ENCODE results near the gene IL36RN.

DNA sequence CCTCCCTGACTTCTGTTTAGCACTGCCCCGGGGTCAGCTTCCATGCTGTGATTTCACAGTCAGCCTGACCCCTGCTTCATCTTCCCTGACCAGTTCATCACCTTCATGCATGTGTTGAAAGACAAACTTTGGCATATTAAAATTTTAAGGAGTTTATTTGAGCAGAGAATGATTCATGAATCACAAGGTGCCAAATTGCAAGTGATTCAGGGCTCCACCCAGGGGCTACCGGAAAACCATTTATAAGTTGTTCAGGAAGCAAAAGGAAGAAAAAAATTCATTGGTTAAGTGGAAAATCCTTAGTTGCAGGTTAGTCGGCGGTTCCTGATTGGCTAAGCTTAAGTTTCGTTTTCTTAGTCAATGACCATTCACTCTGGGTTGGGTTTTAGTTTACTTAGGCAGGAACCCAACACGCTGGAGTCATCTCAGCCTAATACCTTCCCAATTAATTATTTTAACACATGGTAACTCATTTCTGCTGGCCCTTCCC is 19.4 kb downstream of the IL36RN start:
- TF ChIP-seq POLR2AphosphoS2 (conservative IDR thresholded peaks at IDR 0.05; ENCODE audit: low read length) (no peak), RCOR1 (IDR thresholded peaks at IDR 0.05; ENCODE audit: low read depth, low read length) (no peak), ZNF302 (CRISPR knock-in tag; IDR thresholded peaks at IDR 0.05) (no peak), KDM1A (IDR thresholded peaks at IDR 0.05; ENCODE audit: low read depth) (no peak), POLR2A (IDR thresholded peaks at IDR 0.05; ENCODE audit: low read length) (no peak), CHD2 (IDR thresholded peaks at IDR 0.05; ENCODE audit: low read length, partially characterized antibody) (no peak)
- TF ChIP-seq, protein P1, sequence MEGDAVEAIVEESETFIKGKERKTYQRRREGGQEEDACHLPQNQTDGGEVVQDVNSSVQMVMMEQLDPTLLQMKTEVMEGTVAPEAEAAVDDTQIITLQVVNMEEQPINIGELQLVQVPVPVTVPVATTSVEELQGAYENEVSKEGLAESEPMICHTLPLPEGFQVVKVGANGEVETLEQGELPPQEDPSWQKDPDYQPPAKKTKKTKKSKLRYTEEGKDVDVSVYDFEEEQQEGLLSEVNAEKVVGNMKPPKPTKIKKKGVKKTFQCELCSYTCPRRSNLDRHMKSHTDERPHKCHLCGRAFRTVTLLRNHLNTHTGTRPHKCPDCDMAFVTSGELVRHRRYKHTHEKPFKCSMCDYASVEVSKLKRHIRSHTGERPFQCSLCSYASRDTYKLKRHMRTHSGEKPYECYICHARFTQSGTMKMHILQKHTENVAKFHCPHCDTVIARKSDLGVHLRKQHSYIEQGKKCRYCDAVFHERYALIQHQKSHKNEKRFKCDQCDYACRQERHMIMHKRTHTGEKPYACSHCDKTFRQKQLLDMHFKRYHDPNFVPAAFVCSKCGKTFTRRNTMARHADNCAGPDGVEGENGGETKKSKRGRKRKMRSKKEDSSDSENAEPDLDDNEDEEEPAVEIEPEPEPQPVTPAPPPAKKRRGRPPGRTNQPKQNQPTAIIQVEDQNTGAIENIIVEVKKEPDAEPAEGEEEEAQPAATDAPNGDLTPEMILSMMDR (IDR thresholded peaks at IDR 0.05) = no peak
- TF ChIP-seq, protein P2, sequence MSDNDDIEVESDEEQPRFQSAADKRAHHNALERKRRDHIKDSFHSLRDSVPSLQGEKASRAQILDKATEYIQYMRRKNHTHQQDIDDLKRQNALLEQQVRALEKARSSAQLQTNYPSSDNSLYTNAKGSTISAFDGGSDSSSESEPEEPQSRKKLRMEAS (IDR thresholded peaks at IDR 0.05) = no peak
- TF ChIP-seq, protein P3, sequence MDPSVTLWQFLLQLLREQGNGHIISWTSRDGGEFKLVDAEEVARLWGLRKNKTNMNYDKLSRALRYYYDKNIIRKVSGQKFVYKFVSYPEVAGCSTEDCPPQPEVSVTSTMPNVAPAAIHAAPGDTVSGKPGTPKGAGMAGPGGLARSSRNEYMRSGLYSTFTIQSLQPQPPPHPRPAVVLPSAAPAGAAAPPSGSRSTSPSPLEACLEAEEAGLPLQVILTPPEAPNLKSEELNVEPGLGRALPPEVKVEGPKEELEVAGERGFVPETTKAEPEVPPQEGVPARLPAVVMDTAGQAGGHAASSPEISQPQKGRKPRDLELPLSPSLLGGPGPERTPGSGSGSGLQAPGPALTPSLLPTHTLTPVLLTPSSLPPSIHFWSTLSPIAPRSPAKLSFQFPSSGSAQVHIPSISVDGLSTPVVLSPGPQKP (IDR thresholded peaks at IDR 0.05; ENCODE audit: low read depth, low read length) = no peak

All from A549 (cell line).